GM23248 (cell line): Measurements from ENCODE around the gene CRTAC1. TPM values are rescaled to one million over a fixed set of nuclear protein-coding genes. Genes with fewer than 3 reads are reported as not detected.

Experiments used
- DNase-seq: peaks from one replicate; pipeline ENCODE4 v3.0.0-alpha.2; 2015
- H2AFZ ChIP-seq: fragments of 200-600 bp; sonication (generic); 2 replicates; pipeline ENCODE4 v1.6.1; 2016; ENCODE audit warnings: antibody characterized with exemption
- H3F3A ChIP-seq: fragments of 200-600 bp; sonication (generic); 2 replicates; pipeline ENCODE4 v1.6.1; 2016; ENCODE audit warnings: mild to moderate bottlenecking, antibody characterized with exemption, mixed run types; ENCODE audit not compliant: insufficient read depth
- H3K27ac ChIP-seq: fragments of 200-600 bp; sonication (generic); 2 replicates; pipeline ENCODE4 v1.5.1; 2016; ENCODE audit warnings: mild to moderate bottlenecking
- H3K27me3 ChIP-seq: fragments of 200-600 bp; sonication (generic); replicated peaks from 2 replicates; pipeline ENCODE4 v1.6.1; 2016; ENCODE audit warnings: mild to moderate bottlenecking; ENCODE audit not compliant: insufficient read depth
- H3K36me3 ChIP-seq: fragments of 200-600 bp; sonication (generic); 2 replicates; pipeline ENCODE4 v1.6.1; 2016; ENCODE audit warnings: low read depth, mild to moderate bottlenecking
- H3K4me1 ChIP-seq: fragments of 200-600 bp; sonication (generic); 2 replicates; pipeline ENCODE4 v1.6.1; 2016; ENCODE audit warnings: mild to moderate bottlenecking; ENCODE audit not compliant: insufficient read depth
- H3K4me2 ChIP-seq: fragments of 200-600 bp; sonication (generic); one replicate; pipeline ENCODE4 v1.6.1; 2016; ENCODE audit warnings: mild to moderate bottlenecking; ENCODE audit not compliant: unreplicated experiment
- H3K4me3 ChIP-seq: fragments of 200-600 bp; sonication (generic); 2 replicates; pipeline ENCODE4 v1.5.1; 2016; ENCODE audit warnings: mild to moderate bottlenecking
- H3K79me2 ChIP-seq: fragments of 200-600 bp; sonication (generic); 2 replicates; pipeline ENCODE4 v1.6.1; 2016; ENCODE audit warnings: mild to moderate bottlenecking; ENCODE audit not compliant: insufficient read depth
- H3K9ac ChIP-seq: fragments of 200-600 bp; sonication (generic); 2 replicates; pipeline ENCODE4 v1.6.1; 2016; ENCODE audit warnings: mild to moderate bottlenecking
- H3K9me2 ChIP-seq: fragments of 200-600 bp; sonication (generic); 2 replicates; pipeline ENCODE4 v1.6.1; 2016; ENCODE audit warnings: mixed run types, mild to moderate bottlenecking, moderate library complexity; ENCODE audit not compliant: insufficient read depth
- H3K9me3 ChIP-seq: fragments of 200-600 bp; sonication (generic); one replicate; pipeline ENCODE4 v1.6.1; 2017; ENCODE audit warnings: low read depth
- H4K20me1 ChIP-seq: fragments of 200-600 bp; sonication (generic); 2 replicates; pipeline ENCODE4 v1.6.0; 2016; ENCODE audit not compliant: insufficient read depth
- EZH2 ChIP-seq: fragments of 200-600 bp; sonication (generic); IDR thresholded peaks from 2 replicates; pipeline ENCODE4 v1.6.1; 2018; ENCODE audit warnings: antibody characterized with exemption, mild to moderate bottlenecking; ENCODE audit not compliant: insufficient read depth, poor library complexity, severe bottlenecking
- EZH2phosphoT487 ChIP-seq: fragments of 200-600 bp; sonication (generic); IDR thresholded peaks from 2 replicates; pipeline ENCODE4 v1.6.1; 2018; ENCODE audit warnings: antibody characterized with exemption, moderate library complexity, mild to moderate bottlenecking, low read depth; ENCODE audit not compliant: insufficient read depth
- WGBS, 2 experiments: methylation state at CpG; one replicate each; pipeline ENCODE4 v1.1.6; 2015 to 2017; ENCODE audit warnings: low lambda C conversion rate in 2 of 2, low coverage in 1 of 2; ENCODE audit errors: missing lambda C conversion rate in 2 of 2; 5-methylcytosine and 5-hydroxymethylcytosine counted together
- in situ Hi-C: fragments of 300-500 bp; cut with MboI; formaldehyde crosslinking; loops from 2 replicates; pipeline ENCODE4 v1.15.0; 2020
- polyA plus RNA-seq: library from polyadenylated mRNA; unstranded; fragments of >200 nt; fragmentation: Nextera tagmentation; extraction: Ambion mirVana; gene quantifications from 2 replicates; pipeline ENCODE4 v1.2.1, GENCODE V29; 2016
- total RNA-seq: library from RNA; depleted of rRNA; stranded (reverse); fragments of >200 nt; shearing (Covaris generic); gene quantifications from 2 replicates; pipeline ENCODE4 v1.2.3, GENCODE V29; 2014

Gene CRTAC1
- total and polyA plus RNA-seq, 2 experiments from 2014 or later = not detected

GRCh38 chr10:98010939-98011685 is 19.3 kb downstream of the CRTAC1 start:
- DNase-seq = no peak
- Histone ChIP-seq H3K4me1 (no peaks in the 10 kb centered on the region), H3K4me2 (no peak overlapping the region), H3K27ac (no peak overlapping the region), H3K9ac (no peak overlapping the region), H3F3A (no peaks in the 10 kb centered on the region), H3K27me3 (peaks cover 10% of the 10 kb centered on the region; the same call in 1 of the 2 replicates), H3K4me3 (no peak overlapping the region), H3K9me3 (no peaks in the 10 kb centered on the region), H3K79me2 (no peaks in the 10 kb centered on the region), H3K9me2 (no peaks in the 10 kb centered on the region), H4K20me1 (no peaks in the 10 kb centered on the region), H3K36me3 (no peaks in the 10 kb centered on the region), H2AFZ (no peak overlapping the region)
- in situ Hi-C loops = no loop called here
- TF ChIP-seq EZH2 (no peak), EZH2phosphoT487 (no peak)
- 37 to 40% methylated on average over 9 of the region's 9 CpGs for WGBS, 2 experiments

- no peaks in the 10 kb centered on the region for H3F3A ChIP-seq
- 9 to 10% methylated on average over 12 of the region's 12 CpGs for WGBS, 2 experiments
- H3K4me2 ChIP-seq = no peak overlapping the region
- H2AFZ ChIP-seq = no peak overlapping the region
- peaks cover 5% of the 10 kb centered on the region for H3K27me3 ChIP-seq
- no peak overlapping the region for H3K9ac ChIP-seq
- H3K4me3 ChIP-seq = no peak overlapping the region
- no peak for DNase-seq
- H3K79me2 ChIP-seq = no peaks in the 10 kb centered on the region
- in situ Hi-C loops = no loop called here
- TF ChIP-seq EZH2phosphoT487 (no peak), EZH2 (no peak)
- H3K9me2 ChIP-seq = no peaks in the 10 kb centered on the region
- H3K4me1 ChIP-seq = no peaks in the 10 kb centered on the region
- no peak overlapping the region for H3K27ac ChIP-seq
- H3K9me3 ChIP-seq = no peaks in the 10 kb centered on the region
- H4K20me1 ChIP-seq = no peaks in the 10 kb centered on the region
- H3K36me3 ChIP-seq = no peaks in the 10 kb centered on the region
These were observed 24.2 kb downstream of the CRTAC1 start for GRCh38 chr10:98006266-98006665.

- H3K79me2 ChIP-seq = no peaks in the 10 kb centered on the region
- no peak overlapping the region for H2AFZ ChIP-seq
- H3K9ac ChIP-seq = no peak overlapping the region
- H3K27ac ChIP-seq = no peak overlapping the region
- H3F3A ChIP-seq = no peaks in the 10 kb centered on the region
- WGBS, 2 experiments = 54 to 65% methylated on average over 9 of the region's 9 CpGs
- no peaks in the 10 kb centered on the region for H3K9me2 ChIP-seq
- no peak overlapping the region for H3K4me3 ChIP-seq
- no peak overlapping the region for H3K4me2 ChIP-seq
- DNase-seq = no peak
- no peaks in the 10 kb centered on the region for H4K20me1 ChIP-seq
- TF ChIP-seq EZH2 (no peak), EZH2phosphoT487 (no peak)
- peaks cover 5% of the 10 kb centered on the region for H3K27me3 ChIP-seq
- H3K4me1 ChIP-seq = no peaks in the 10 kb centered on the region
- in situ Hi-C loops = no loop called here
- H3K9me3 ChIP-seq = no peaks in the 10 kb centered on the region
- H3K36me3 ChIP-seq = no peaks in the 10 kb centered on the region
These were observed 28.7 kb downstream of the CRTAC1 start for GRCh38 chr10:98001736-98002135.

- no peak overlapping the region for H3K9ac ChIP-seq
- no peak for TF ChIP-seq EZH2
- TF ChIP-seq EZH2phosphoT487 = no peak
- DNase-seq = no peak
- no peaks in the 10 kb centered on the region for H3K9me3 ChIP-seq
- no peaks in the 10 kb centered on the region for H3K27me3 ChIP-seq
- no peaks in the 10 kb centered on the region for H3K36me3 ChIP-seq
- in situ Hi-C loops = no loop called here
- no peaks in the 10 kb centered on the region for H3K79me2 ChIP-seq
- no peak overlapping the region for H3K4me2 ChIP-seq
- H3K27ac ChIP-seq = no peak overlapping the region
- no peaks in the 10 kb centered on the region for H4K20me1 ChIP-seq
- H3K4me3 ChIP-seq = no peak overlapping the region
- H3F3A ChIP-seq = no peaks in the 10 kb centered on the region
- WGBS, 2 experiments = 48 to 53% methylated on average over 11 of the region's 11 CpGs
- H3K9me2 ChIP-seq = no peaks in the 10 kb centered on the region
- no peaks in the 10 kb centered on the region for H3K4me1 ChIP-seq
- H2AFZ ChIP-seq = no peak overlapping the region
These were observed 30.1 kb downstream of the CRTAC1 start for GRCh38 chr10:98000346-98000745.

- Histone ChIP-seq H3F3A (no peaks in the 10 kb centered on the region), H3K27ac (no peak overlapping the region), H4K20me1 (no peaks in the 10 kb centered on the region), H3K4me2 (no peak overlapping the region), H3K4me1 (no peaks in the 10 kb centered on the region), H3K9ac (no peak overlapping the region), H3K4me3 (no peak overlapping the region), H3K36me3 (no peaks in the 10 kb centered on the region), H3K27me3 (no peaks in the 10 kb centered on the region), H3K9me2 (no peaks in the 10 kb centered on the region), H3K9me3 (no peaks in the 10 kb centered on the region), H2AFZ (no peak overlapping the region), H3K79me2 (no peaks in the 10 kb centered on the region)
- 13 to 18% methylated on average over 2 of the region's 2 CpGs for WGBS, 2 experiments
- no peak for DNase-seq
- in situ Hi-C loops = no loop called here
- TF ChIP-seq EZH2phosphoT487 (no peak), EZH2 (no peak)
These were observed 30.5 kb downstream of the CRTAC1 start for GRCh38 chr10:97999923-98000248.
